HG03175 (cell line): ENCODE results near the gene HERC2.

Source experiments
- ATAC-seq: cut with Tn5 transposase; IDR thresholded peaks from one replicate; pipeline ENCODE4 v1.9.1; 2021; ENCODE audit warnings: mild to moderate bottlenecking, moderate library complexity; ENCODE audit not compliant: unreplicated experiment

The HERC2 gene

GRCh38 chr15:28079313-28079969, 242.5 kb downstream of the HERC2 start:
- no peak for ATAC-seq

- ATAC-seq = no peak
Measured at GRCh38 chr15:28078191-28078719, 243.7 kb downstream of the HERC2 start.

GRCh38 chr15:28075573-28075972, 246.4 kb downstream of the HERC2 start:
- no peak for ATAC-seq

- ATAC-seq = no peak
Measured at GRCh38 chr15:28068930-28069329, 253.0 kb downstream of the HERC2 start.

GRCh38 chr15:28066231-28066630, 255.7 kb downstream of the HERC2 start:
- no peak for ATAC-seq
